Vagina (tissue), 2 donors: ENCODE results near the gene FBXO5. TPM values are rescaled to one million over a fixed set of nuclear protein-coding genes. Genes with fewer than 3 reads are reported as not detected.

ENCODE experiments used
- DNase-seq, 2 donors: peaks; one replicate each; pipeline ENCODE4 v3.0.0-alpha.2; 2017; ENCODE audit errors: extremely low spot score in 2 of 2
- H3K27ac ChIP-seq: fragments of 200-600 bp; sonication (generic); one replicate; pipeline ENCODE4 v1.5.1; 2019
- H3K27me3 ChIP-seq: fragments of 200-600 bp; sonication (generic); one replicate; pipeline ENCODE4 v1.5.1; 2019
- H3K36me3 ChIP-seq, 2 donors: fragments of 200-600 bp; sonication (generic); one replicate each; pipeline ENCODE4 v1.5.1; 2017 to 2019
- H3K4me1 ChIP-seq: fragments of 200-600 bp; sonication (generic); one replicate; pipeline ENCODE4 v1.5.1; 2019
- H3K4me3 ChIP-seq, 2 donors: fragments of 200-600 bp; sonication (generic); 1 replicate in 1 of 2; 2 replicates in 1 of 2; pipeline ENCODE4 v1.5.1; 2016 to 2019
- H3K9me3 ChIP-seq: fragments of 200-600 bp; sonication (generic); one replicate; pipeline ENCODE4 v1.5.1; 2019
- POLR2A ChIP-seq, 2 donors: fragments of 450-650 bp; IDR thresholded peaks; one replicate each; pipeline ENCODE4 v1.6.1; 2017; ENCODE audit warnings: antibody characterized with exemption in 2 of 2, mild to moderate bottlenecking in 2 of 2, moderate library complexity in 2 of 2
- POLR2AphosphoS5 ChIP-seq, 2 donors: sonication (generic); formaldehyde crosslinking; IDR thresholded peaks; one replicate each; pipeline ENCODE4 v1.9.0; 2017; ENCODE audit warnings: antibody characterized with exemption in 2 of 2, mild to moderate bottlenecking in 2 of 2, low read depth in 1 of 2; ENCODE audit not compliant: insufficient read depth in 1 of 2
- intact Hi-C: fragments of 100-400 bp; cut with DNase I; formaldehyde crosslinking; loops from one replicate; pipeline ENCODE4 v1.15.1; 2023
- total RNA-seq: library from RNA; depleted of rRNA; stranded (reverse); fragments of >200 nt; gene quantifications from one replicate; pipeline ENCODE4 v1.2.3, GENCODE V29; 2016
- TF ChIP-seq, protein P1 (sequence below), 3 experiments: fragments of 450-650 bp in 2 of 3; fragments of 200-600 bp in 1 of 3; sonication (generic) in 1 of 3; IDR thresholded peaks; one replicate each; pipeline ENCODE4 v1.5.1; 2017 to 2019; ENCODE audit warnings: antibody characterized with exemption in 3 of 3, mild to moderate bottlenecking in 2 of 3, moderate library complexity in 2 of 3

FBXO5 gene
- total RNA-seq, 1 donor from 2014 or later: 4.2 TPM

DNA sequence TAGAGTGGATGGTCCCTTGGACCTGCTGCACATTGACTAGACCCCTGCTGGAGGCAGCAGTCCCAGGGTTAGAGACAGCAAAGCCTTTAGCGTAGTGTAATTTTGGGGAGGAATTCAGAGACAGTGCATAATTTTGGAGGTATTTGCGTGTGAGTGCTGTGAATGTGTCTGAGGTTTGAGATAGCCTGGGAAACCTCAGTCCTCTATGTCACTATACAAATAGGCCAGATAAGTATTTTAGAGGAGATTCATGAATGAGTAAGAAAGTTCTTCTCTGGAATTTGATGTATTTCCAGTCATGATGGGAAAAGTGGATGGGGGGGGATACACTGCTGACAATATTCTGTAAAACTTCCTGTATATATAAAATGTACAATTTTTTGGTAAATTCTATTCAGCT, 45.4 kb upstream of the FBXO5 start:
- no peak overlapping the region for H3K27ac ChIP-seq
- no peak for DNase-seq
- no peaks in the 10 kb centered on the region for H3K36me3 ChIP-seq
- intact Hi-C loops: no loop called here
- no peak for TF ChIP-seq POLR2A (IDR thresholded peaks at IDR 0.05)
- TF ChIP-seq POLR2AphosphoS5 (IDR thresholded peaks at IDR 0.05; ENCODE audit: insufficient read depth in 1 of 2, low read depth in 1 of 2): no peak
- TF ChIP-seq, protein P1, sequence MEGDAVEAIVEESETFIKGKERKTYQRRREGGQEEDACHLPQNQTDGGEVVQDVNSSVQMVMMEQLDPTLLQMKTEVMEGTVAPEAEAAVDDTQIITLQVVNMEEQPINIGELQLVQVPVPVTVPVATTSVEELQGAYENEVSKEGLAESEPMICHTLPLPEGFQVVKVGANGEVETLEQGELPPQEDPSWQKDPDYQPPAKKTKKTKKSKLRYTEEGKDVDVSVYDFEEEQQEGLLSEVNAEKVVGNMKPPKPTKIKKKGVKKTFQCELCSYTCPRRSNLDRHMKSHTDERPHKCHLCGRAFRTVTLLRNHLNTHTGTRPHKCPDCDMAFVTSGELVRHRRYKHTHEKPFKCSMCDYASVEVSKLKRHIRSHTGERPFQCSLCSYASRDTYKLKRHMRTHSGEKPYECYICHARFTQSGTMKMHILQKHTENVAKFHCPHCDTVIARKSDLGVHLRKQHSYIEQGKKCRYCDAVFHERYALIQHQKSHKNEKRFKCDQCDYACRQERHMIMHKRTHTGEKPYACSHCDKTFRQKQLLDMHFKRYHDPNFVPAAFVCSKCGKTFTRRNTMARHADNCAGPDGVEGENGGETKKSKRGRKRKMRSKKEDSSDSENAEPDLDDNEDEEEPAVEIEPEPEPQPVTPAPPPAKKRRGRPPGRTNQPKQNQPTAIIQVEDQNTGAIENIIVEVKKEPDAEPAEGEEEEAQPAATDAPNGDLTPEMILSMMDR (IDR thresholded peaks at IDR 0.05): no peak
- no peaks in the 10 kb centered on the region for H3K27me3 ChIP-seq
- H3K4me1 ChIP-seq: no peaks in the 10 kb centered on the region
- no peaks in the 10 kb centered on the region for H3K9me3 ChIP-seq
- H3K4me3 ChIP-seq: no peak overlapping the region

DNA sequence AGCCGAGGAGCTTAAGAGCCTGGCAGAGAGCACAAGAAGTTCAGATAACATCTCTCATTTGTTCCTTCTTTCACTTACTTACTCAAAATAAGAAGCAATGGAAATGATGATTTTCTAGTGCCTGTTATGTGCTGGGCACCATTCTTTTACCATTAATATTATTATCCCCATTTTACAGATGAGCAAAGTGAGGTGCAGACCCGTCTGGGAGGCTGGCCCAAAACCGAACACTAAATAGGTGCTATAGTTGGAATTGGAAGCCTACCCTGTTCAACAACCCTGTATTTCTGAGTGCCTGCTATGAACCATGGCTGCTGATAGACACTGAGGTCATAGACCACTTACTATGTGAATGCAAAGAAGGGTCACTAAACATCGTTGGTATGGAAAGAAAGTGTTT, 44.6 kb upstream of the FBXO5 start:
- no peaks in the 10 kb centered on the region for H3K4me1 ChIP-seq
- H3K27ac ChIP-seq: no peak overlapping the region
- H3K27me3 ChIP-seq: no peaks in the 10 kb centered on the region
- no peaks in the 10 kb centered on the region for H3K9me3 ChIP-seq
- DNase-seq: no peak
- H3K4me3 ChIP-seq: no peak overlapping the region
- TF ChIP-seq, protein P1 (IDR thresholded peaks at IDR 0.05): no peak
- TF ChIP-seq POLR2A (IDR thresholded peaks at IDR 0.05) (no peak), POLR2AphosphoS5 (IDR thresholded peaks at IDR 0.05; ENCODE audit: insufficient read depth in 1 of 2, low read depth in 1 of 2) (no peak)
- H3K36me3 ChIP-seq: no peaks in the 10 kb centered on the region
- intact Hi-C loops: no loop called here

DNA sequence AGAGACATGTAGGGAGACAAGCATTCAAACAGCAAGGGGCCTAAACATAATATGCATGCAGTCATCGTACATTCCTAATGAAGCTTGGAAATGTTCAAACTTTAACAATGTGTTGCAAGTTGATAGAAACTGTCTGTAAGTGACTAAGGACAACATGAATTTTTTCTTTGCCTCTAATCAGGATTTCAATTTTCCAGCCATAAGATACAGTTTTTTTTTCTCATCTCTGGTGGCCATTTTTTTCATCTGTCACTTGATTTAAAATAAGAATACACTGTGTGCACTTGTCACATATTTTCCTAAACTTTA, 41.8 kb upstream of the FBXO5 start:
- DNase-seq: no peak
- Histone ChIP-seq H3K27me3 (no peaks in the 10 kb centered on the region), H3K9me3 (no peaks in the 10 kb centered on the region), H3K4me1 (no peaks in the 10 kb centered on the region), H3K36me3 (no peaks in the 10 kb centered on the region), H3K4me3 (no peak overlapping the region), H3K27ac (no peak overlapping the region)
- TF ChIP-seq POLR2A (IDR thresholded peaks at IDR 0.05) (no peak), POLR2AphosphoS5 (IDR thresholded peaks at IDR 0.05; ENCODE audit: insufficient read depth in 1 of 2, low read depth in 1 of 2) (no peak)
- TF ChIP-seq, protein P1 (IDR thresholded peaks at IDR 0.05): peak in 1 of 3 experiments; percentile 1
- intact Hi-C loops: no loop called here

DNA sequence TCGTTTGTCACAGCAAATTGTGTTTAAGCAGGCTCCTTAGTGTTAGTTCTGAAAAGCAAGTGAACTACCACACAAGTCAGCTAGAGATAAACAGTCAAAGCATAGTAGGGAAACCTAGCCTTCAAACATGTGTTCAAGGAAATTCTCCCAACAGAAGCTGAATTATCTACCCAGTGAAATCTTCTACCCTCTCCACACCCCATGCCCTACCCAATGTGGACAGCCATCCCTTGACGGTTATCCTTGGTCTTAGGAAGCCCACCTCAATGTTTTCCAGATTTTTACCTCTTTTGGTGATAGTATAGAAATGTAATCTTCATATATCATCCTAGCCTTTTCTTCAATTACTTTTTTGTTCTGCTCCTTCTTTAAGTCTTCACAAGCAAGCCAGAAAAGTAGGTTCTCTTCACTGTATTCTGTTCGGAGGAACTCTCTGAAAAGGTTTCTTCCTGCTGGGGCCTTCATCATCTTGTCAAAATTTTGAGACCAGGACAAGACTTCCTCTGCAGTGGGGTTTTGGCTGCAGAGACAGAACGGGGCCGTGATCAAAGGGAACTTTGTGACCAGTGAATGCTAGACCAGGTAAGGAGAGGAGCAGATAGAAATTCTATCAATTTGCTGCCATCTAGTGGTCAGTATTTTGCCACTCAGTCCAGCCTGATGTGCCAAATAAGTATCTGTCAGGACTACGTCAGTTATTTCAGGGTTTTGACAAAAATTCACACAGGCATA, 41.3 kb upstream of the FBXO5 start:
- Histone ChIP-seq H3K36me3 (no peaks in the 10 kb centered on the region), H3K9me3 (no peaks in the 10 kb centered on the region), H3K4me1 (no peaks in the 10 kb centered on the region), H3K27me3 (no peaks in the 10 kb centered on the region), H3K27ac (no peak overlapping the region), H3K4me3 (no peak overlapping the region)
- intact Hi-C loops: no loop called here
- DNase-seq: no peak
- TF ChIP-seq, protein P1 (IDR thresholded peaks at IDR 0.05): peak; percentile 53 to 62 (median 56)
- TF ChIP-seq POLR2A (IDR thresholded peaks at IDR 0.05): no peak
- TF ChIP-seq POLR2AphosphoS5 (IDR thresholded peaks at IDR 0.05; ENCODE audit: insufficient read depth in 1 of 2, low read depth in 1 of 2): no peak

DNA sequence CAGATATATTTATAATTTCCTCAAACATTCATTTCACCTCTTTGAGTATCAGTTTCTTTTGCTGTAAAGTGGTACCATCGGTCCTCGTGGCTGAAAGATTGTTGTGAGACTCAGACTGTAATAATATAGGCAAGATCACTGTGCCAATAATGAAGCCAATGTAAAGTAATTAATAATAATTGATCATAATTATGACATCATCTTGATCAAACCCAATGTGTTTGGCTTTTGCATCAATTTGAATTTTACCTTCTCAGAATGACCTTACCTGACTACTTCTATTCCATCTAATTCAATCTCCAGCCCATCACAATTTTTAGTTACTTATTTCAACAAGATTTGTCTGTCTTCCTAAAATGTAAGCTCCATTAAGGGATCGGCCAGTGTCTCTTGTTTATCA, 35.5 kb upstream of the FBXO5 start:
- no peak overlapping the region for H3K4me3 ChIP-seq
- H3K9me3 ChIP-seq: no peaks in the 10 kb centered on the region
- intact Hi-C loops: no loop called here

More for the DNA sequence above, 35.5 kb upstream of the FBXO5 start:
- no peak for DNase-seq
- no peaks in the 10 kb centered on the region for H3K36me3 ChIP-seq
- TF ChIP-seq POLR2A (IDR thresholded peaks at IDR 0.05) (no peak), POLR2AphosphoS5 (IDR thresholded peaks at IDR 0.05; ENCODE audit: insufficient read depth in 1 of 2, low read depth in 1 of 2) (no peak)
- TF ChIP-seq, protein P1 (IDR thresholded peaks at IDR 0.05): no peak
- no peaks in the 10 kb centered on the region for H3K4me1 ChIP-seq
- no peak overlapping the region for H3K27ac ChIP-seq
- no peaks in the 10 kb centered on the region for H3K27me3 ChIP-seq
